GM23338 (cell line): ENCODE results near the gene FBXO8. TPM values are rescaled to one million over a fixed set of nuclear protein-coding genes. Genes with fewer than 3 reads are reported as not detected.

ENCODE experiments used
- ATAC-seq: fragments of 200-7000 bp; cut with Tn5 transposase; 3 replicates; pipeline ENCODE4 v1.9.1; 2020
- DNase-seq: peaks from one replicate; pipeline ENCODE4 v3.0.0-alpha.2; 2015; ENCODE audit warnings: low spot score
- H2AFZ ChIP-seq: fragments of 200-600 bp; sonication (generic); 2 replicates; pipeline ENCODE4 v1.8.0; 2016; ENCODE audit warnings: antibody characterized with exemption, mild to moderate bottlenecking, moderate library complexity
- H3F3A ChIP-seq: fragments of 200-600 bp; sonication (generic); replicated peaks from 2 replicates; pipeline ENCODE4 v1.8.0; 2017; ENCODE audit warnings: antibody characterized with exemption, mixed run types, low read depth
- H3K27ac ChIP-seq: fragments of 200-600 bp; sonication (generic); 2 replicates; pipeline ENCODE4 v1.6.1; 2016; ENCODE audit warnings: low read depth
- H3K27me3 ChIP-seq: fragments of 200-600 bp; sonication (generic); 2 replicates; pipeline ENCODE4 v1.8.0; 2016; ENCODE audit warnings: mild to moderate bottlenecking, mixed run types, moderate library complexity; ENCODE audit not compliant: insufficient read depth
- H3K36me3 ChIP-seq: fragments of 200-600 bp; sonication (generic); 2 replicates; pipeline ENCODE4 v1.8.0; 2016; ENCODE audit warnings: mild to moderate bottlenecking; ENCODE audit not compliant: insufficient read depth
- H3K4me1 ChIP-seq: fragments of 200-600 bp; sonication (generic); 2 replicates; pipeline ENCODE4 v1.8.0; 2016; ENCODE audit warnings: mild to moderate bottlenecking, moderate library complexity; ENCODE audit not compliant: insufficient read depth
- H3K4me2 ChIP-seq: fragments of 200-600 bp; sonication (generic); 2 replicates; pipeline ENCODE4 v1.7.1; 2017; ENCODE audit warnings: mixed run types
- H3K4me3 ChIP-seq: fragments of 200-600 bp; sonication (generic); 2 replicates; pipeline ENCODE4 v1.6.1; 2016; ENCODE audit warnings: mixed run types
- H3K79me2 ChIP-seq: fragments of 200-600 bp; sonication (generic); replicated peaks from 2 replicates; pipeline ENCODE4 v1.8.0; 2017; ENCODE audit warnings: mild to moderate bottlenecking; ENCODE audit not compliant: insufficient read depth
- H3K9me2 ChIP-seq: fragments of 200-600 bp; sonication (generic); 2 replicates; pipeline ENCODE4 v1.8.0; 2017; ENCODE audit not compliant: insufficient read depth
- H4K20me1 ChIP-seq: fragments of 200-600 bp; sonication (generic); replicated peaks from 2 replicates; pipeline ENCODE4 v1.8.0; 2017; ENCODE audit warnings: mild to moderate bottlenecking; ENCODE audit not compliant: insufficient read depth
- H3K27ac Mint-ChIP-seq: 2 replicates; pipeline ENCODE4 v1.8.0; 2020; ENCODE audit warnings: inconsistent platforms, mild to moderate bottlenecking, moderate library complexity, mixed read lengths
- H3K27me3 Mint-ChIP-seq: 3 replicates; pipeline ENCODE4 v1.8.0; 2022; ENCODE audit warnings: low read depth, mild to moderate bottlenecking, moderate library complexity, mixed read lengths, inconsistent platforms; ENCODE audit not compliant: insufficient read depth, poor library complexity
- H3K36me3 Mint-ChIP-seq: 3 replicates; pipeline ENCODE4 v1.8.0; 2021; ENCODE audit warnings: low read depth, mild to moderate bottlenecking, inconsistent platforms, moderate library complexity, mixed read lengths
- H3K4me1 Mint-ChIP-seq: 3 replicates; pipeline ENCODE4 v1.8.0; 2020; ENCODE audit warnings: mild to moderate bottlenecking, inconsistent platforms, mixed read lengths
- H3K4me3 Mint-ChIP-seq: 3 replicates; pipeline ENCODE4 v1.8.0; 2021; ENCODE audit warnings: moderate library complexity, mild to moderate bottlenecking, inconsistent platforms, mixed read lengths
- H3K9me3 Mint-ChIP-seq: 3 replicates; pipeline ENCODE4 v1.8.0; 2020; ENCODE audit warnings: moderate library complexity, mild to moderate bottlenecking, inconsistent platforms, mixed read lengths
- CREB1 ChIP-seq: fragments of 250-450 bp; sonication (Bioruptor Pico); IDR thresholded peaks from 2 replicates; pipeline ENCODE4 v1.5.0; 2020; ENCODE audit warnings: low read depth, mild to moderate bottlenecking, moderate library complexity
- EZH2 ChIP-seq: fragments of 200-600 bp; sonication (generic); IDR thresholded peaks from one replicate; pipeline ENCODE4 v1.8.0; 2017; ENCODE audit warnings: antibody characterized with exemption, mild to moderate bottlenecking, low read depth; ENCODE audit not compliant: unreplicated experiment
- EZH2phosphoT487 ChIP-seq: fragments of 200-600 bp; sonication (generic); IDR thresholded peaks from one replicate; pipeline ENCODE4 v1.8.1; 2018; ENCODE audit warnings: antibody characterized with exemption; ENCODE audit not compliant: unreplicated experiment
- JUNB ChIP-seq: IDR thresholded peaks from one replicate; pipeline ENCODE4 v1.6.1; 2016; ENCODE audit warnings: antibody characterized with exemption; ENCODE audit not compliant: unreplicated experiment
- NANOG ChIP-seq: IDR thresholded peaks from 2 replicates; pipeline ENCODE4 v1.6.1; 2016; ENCODE audit warnings: antibody characterized with exemption, borderline replicate concordance
- POLR2AphosphoS5 ChIP-seq: IDR thresholded peaks from 2 replicates; pipeline ENCODE4 v1.6.1; 2016; ENCODE audit warnings: antibody characterized with exemption, low read depth
- REST ChIP-seq: IDR thresholded peaks from one replicate; pipeline ENCODE4 v1.6.1; 2018; ENCODE audit warnings: antibody characterized with exemption; ENCODE audit not compliant: unreplicated experiment
- STAT1 ChIP-seq: IDR thresholded peaks from one replicate; pipeline ENCODE4 v1.6.1; 2016; ENCODE audit warnings: antibody characterized with exemption; ENCODE audit not compliant: unreplicated experiment
- ZNF114 ChIP-seq: fragments of 250-450 bp; sonication (Bioruptor Pico); IDR thresholded peaks from 2 replicates; pipeline ENCODE4 v1.5.0; 2020; ENCODE audit warnings: mild to moderate bottlenecking, moderate library complexity
- ZNF331 ChIP-seq: fragments of 250-450 bp; sonication (Bioruptor Pico); IDR thresholded peaks from 2 replicates; pipeline ENCODE4 v1.5.0; 2020; ENCODE audit warnings: low read depth, mild to moderate bottlenecking, moderate library complexity
- polyA plus RNA-seq: library from polyadenylated mRNA; unstranded; fragments of >200 nt; fragmentation: Nextera tagmentation; extraction: Ambion mirVana; gene quantifications from 2 replicates; pipeline ENCODE4 v1.2.1, GENCODE V29; 2016
- total RNA-seq: library from RNA; depleted of rRNA; stranded (reverse); fragments of >200 nt; shearing (Covaris generic); gene quantifications from 2 replicates; pipeline ENCODE4 v1.2.3, GENCODE V29; 2014
- TF ChIP-seq, protein P1 (sequence below): IDR thresholded peaks from 2 replicates; pipeline ENCODE4 v1.6.1; 2016; ENCODE audit warnings: antibody characterized with exemption
- TF ChIP-seq, protein P2 (sequence below): fragments of 250-450 bp; sonication (Bioruptor Pico); IDR thresholded peaks from 2 replicates; pipeline ENCODE4 v1.5.0; 2020; ENCODE audit warnings: mild to moderate bottlenecking, moderate library complexity
- TF ChIP-seq, protein P3 (sequence below), 2 experiments: fragments of 200-600 bp in 1 of 2; sonication (generic) in 1 of 2; conservative IDR thresholded peaks; 2 replicates each; pipeline versions ENCODE4 v1.5.1 to v1.6.1; 2016 to 2017; ENCODE audit warnings: antibody characterized with exemption in 2 of 2, low read depth in 2 of 2, mild to moderate bottlenecking in 2 of 2, moderate library complexity in 1 of 2

The FBXO8 gene
- total and polyA plus RNA-seq, 2 experiments from 2014 or later: 5.8 to 7.9 TPM

- Histone ChIP-seq H3K9me2 (no peaks in the 10 kb centered on the region), H3K36me3 (no peaks in the 10 kb centered on the region), H4K20me1 (no peaks in the 10 kb centered on the region), H3K4me3 (no peak overlapping the region), H3F3A (no peaks in the 10 kb centered on the region), H3K79me2 (no peaks in the 10 kb centered on the region), H3K4me1 (no peaks in the 10 kb centered on the region), H2AFZ (no peak overlapping the region), H3K4me2 (no peak overlapping the region), H3K27me3 (peaks cover 24% of the 10 kb centered on the region), H3K27ac (no peak overlapping the region)
- no peaks in the 10 kb centered on the region for H3K9me3 Mint-ChIP-seq
- ATAC-seq (no peak), DNase-seq (no peak)
- H3K4me3 Mint-ChIP-seq: no peak overlapping the region
- H3K36me3 Mint-ChIP-seq: no peaks in the 10 kb centered on the region
- H3K27me3 Mint-ChIP-seq: peaks cover 10% of the 10 kb centered on the region
- H3K27ac Mint-ChIP-seq: no peak overlapping the region
- H3K4me1 Mint-ChIP-seq: no peaks in the 10 kb centered on the region
- no peak for TF ChIP-seq STAT1
- no peak for TF ChIP-seq EZH2phosphoT487
- TF ChIP-seq, protein P1, sequence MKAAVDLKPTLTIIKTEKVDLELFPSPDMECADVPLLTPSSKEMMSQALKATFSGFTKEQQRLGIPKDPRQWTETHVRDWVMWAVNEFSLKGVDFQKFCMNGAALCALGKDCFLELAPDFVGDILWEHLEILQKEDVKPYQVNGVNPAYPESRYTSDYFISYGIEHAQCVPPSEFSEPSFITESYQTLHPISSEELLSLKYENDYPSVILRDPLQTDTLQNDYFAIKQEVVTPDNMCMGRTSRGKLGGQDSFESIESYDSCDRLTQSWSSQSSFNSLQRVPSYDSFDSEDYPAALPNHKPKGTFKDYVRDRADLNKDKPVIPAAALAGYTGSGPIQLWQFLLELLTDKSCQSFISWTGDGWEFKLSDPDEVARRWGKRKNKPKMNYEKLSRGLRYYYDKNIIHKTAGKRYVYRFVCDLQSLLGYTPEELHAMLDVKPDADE: no peak
- no peak for TF ChIP-seq CREB1
- TF ChIP-seq REST: no peak
- TF ChIP-seq POLR2AphosphoS5: no peak
- TF ChIP-seq NANOG: no peak
- no peak for TF ChIP-seq JUNB
- TF ChIP-seq EZH2: no peak
- TF ChIP-seq, protein P2, sequence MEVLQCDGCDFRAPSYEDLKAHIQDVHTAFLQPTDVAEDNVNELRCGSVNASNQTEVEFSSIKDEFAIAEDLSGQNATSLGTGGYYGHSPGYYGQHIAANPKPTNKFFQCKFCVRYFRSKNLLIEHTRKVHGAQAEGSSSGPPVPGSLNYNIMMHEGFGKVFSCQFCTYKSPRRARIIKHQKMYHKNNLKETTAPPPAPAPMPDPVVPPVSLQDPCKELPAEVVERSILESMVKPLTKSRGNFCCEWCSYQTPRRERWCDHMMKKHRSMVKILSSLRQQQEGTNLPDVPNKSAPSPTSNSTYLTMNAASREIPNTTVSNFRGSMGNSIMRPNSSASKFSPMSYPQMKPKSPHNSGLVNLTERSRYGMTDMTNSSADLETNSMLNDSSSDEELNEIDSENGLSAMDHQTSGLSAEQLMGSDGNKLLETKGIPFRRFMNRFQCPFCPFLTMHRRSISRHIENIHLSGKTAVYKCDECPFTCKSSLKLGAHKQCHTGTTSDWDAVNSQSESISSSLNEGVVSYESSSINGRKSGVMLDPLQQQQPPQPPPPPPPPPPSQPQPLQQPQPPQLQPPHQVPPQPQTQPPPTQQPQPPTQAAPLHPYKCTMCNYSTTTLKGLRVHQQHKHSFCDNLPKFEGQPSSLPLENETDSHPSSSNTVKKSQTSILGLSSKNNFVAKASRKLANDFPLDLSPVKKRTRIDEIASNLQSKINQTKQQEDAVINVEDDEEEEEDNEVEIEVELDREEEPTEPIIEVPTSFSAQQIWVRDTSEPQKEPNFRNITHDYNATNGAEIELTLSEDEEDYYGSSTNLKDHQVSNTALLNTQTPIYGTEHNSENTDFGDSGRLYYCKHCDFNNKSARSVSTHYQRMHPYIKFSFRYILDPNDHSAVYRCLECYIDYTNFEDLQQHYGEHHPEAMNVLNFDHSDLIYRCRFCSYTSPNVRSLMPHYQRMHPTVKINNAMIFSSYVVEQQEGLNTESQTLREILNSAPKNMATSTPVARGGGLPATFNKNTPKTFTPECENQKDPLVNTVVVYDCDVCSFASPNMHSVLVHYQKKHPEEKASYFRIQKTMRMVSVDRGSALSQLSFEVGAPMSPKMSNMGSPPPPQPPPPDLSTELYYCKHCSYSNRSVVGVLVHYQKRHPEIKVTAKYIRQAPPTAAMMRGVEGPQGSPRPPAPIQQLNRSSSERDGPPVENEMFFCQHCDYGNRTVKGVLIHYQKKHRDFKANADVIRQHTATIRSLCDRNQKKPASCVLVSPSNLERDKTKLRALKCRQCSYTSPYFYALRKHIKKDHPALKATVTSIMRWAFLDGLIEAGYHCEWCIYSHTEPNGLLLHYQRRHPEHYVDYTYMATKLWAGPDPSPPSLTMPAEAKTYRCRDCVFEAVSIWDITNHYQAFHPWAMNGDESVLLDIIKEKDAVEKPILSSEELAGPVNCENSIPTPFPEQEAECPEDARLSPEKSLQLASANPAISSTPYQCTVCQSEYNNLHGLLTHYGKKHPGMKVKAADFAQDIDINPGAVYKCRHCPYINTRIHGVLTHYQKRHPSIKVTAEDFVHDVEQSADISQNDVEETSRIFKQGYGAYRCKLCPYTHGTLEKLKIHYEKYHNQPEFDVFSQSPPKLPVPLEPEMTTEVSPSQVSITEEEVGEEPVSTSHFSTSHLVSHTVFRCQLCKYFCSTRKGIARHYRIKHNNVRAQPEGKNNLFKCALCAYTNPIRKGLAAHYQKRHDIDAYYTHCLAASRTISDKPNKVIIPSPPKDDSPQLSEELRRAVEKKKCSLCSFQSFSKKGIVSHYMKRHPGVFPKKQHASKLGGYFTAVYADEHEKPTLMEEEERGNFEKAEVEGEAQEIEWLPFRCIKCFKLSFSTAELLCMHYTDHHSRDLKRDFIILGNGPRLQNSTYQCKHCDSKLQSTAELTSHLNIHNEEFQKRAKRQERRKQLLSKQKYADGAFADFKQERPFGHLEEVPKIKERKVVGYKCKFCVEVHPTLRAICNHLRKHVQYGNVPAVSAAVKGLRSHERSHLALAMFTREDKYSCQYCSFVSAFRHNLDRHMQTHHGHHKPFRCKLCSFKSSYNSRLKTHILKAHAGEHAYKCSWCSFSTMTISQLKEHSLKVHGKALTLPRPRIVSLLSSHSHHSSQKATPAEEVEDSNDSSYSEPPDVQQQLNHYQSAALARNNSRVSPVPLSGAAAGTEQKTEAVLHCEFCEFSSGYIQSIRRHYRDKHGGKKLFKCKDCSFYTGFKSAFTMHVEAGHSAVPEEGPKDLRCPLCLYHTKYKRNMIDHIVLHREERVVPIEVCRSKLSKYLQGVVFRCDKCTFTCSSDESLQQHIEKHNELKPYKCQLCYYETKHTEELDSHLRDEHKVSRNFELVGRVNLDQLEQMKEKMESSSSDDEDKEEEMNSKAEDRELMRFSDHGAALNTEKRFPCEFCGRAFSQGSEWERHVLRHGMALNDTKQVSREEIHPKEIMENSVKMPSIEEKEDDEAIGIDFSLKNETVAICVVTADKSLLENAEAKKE (CRISPR knock-in tag): no peak
- TF ChIP-seq, protein P3, sequence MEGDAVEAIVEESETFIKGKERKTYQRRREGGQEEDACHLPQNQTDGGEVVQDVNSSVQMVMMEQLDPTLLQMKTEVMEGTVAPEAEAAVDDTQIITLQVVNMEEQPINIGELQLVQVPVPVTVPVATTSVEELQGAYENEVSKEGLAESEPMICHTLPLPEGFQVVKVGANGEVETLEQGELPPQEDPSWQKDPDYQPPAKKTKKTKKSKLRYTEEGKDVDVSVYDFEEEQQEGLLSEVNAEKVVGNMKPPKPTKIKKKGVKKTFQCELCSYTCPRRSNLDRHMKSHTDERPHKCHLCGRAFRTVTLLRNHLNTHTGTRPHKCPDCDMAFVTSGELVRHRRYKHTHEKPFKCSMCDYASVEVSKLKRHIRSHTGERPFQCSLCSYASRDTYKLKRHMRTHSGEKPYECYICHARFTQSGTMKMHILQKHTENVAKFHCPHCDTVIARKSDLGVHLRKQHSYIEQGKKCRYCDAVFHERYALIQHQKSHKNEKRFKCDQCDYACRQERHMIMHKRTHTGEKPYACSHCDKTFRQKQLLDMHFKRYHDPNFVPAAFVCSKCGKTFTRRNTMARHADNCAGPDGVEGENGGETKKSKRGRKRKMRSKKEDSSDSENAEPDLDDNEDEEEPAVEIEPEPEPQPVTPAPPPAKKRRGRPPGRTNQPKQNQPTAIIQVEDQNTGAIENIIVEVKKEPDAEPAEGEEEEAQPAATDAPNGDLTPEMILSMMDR (conservative IDR thresholded peaks at IDR 0.05; ENCODE audit: low read depth in 2 of 2): no peak
- no peak for TF ChIP-seq ZNF114 (CRISPR knock-in tag)
- no peak for TF ChIP-seq ZNF331 (CRISPR knock-in tag)
Observed at GRCh38 chr4:174224550-174224949, 58.9 kb downstream of the FBXO8 start.
